K562 (cell line): Measurements from ENCODE around the gene CEACAM21. TPM values are rescaled to one million over a fixed set of nuclear protein-coding genes. Genes with fewer than 3 reads are reported as not detected.

Experiments used
- ATAC-seq: fragments of 200-7000 bp; cut with Tn5 transposase; 3 replicates; pipeline ENCODE4 v1.9.1; 2020; ENCODE audit warnings: moderate library complexity
- BruUV-seq: library from RNA; stranded (reverse); fragments of 400-500 nt; replicated peaks from 2 replicates; lab custom pipeline; 2021; lab: Mats Ljungman, UMichigan
- CTCF ChIA-PET: fragments of 300-600 bp; formaldehyde crosslinking; extraction: SDS; loops from one replicate; lab custom pipeline; 2021; ENCODE audit warnings: low intra/inter-chr PET ratio; lab: Yijun Ruan, JAX
- POLR2A ChIA-PET: fragments of 300-600, 350-650 bp; sonication (Branson Sonifier 250); formaldehyde crosslinking; extraction: SDS; loops from one replicate; lab custom pipeline; 2021; ENCODE audit warnings: antibody characterized with exemption, inconsistent platforms; lab: Yijun Ruan, JAX
- DNase-seq, 4 experiments: peaks; one replicate each; pipeline versions ENCODE4 v3.0.0 to v3.0.0-alpha.2; 2011 to 2018; ENCODE audit warnings: low spot score in 3 of 4, mixed read lengths in 3 of 4; ENCODE audit errors: extremely low read depth in 1 of 4
- FAIRE-seq: peaks from 2 replicates; lab custom pipeline; 2011; peaks lifted over from hg19 to GRCh38; lab: Jason Lieb, UNC
- H2AFZ ChIP-seq: 2 replicates; pipeline ENCODE4 v1.6.0; 2011; ENCODE audit warnings: low read depth, low read length, control low read depth, inconsistent platforms
- H3K27ac ChIP-seq: fragments of 200-600 bp; 3 replicates; pipeline ENCODE4 v1.8.0; 2011; ENCODE audit warnings: low read depth, mild to moderate bottlenecking, control low read depth, inconsistent platforms, low read length, moderate library complexity, mixed read lengths; ENCODE audit errors: extremely low read depth
- H3K27me3 ChIP-seq, 2 experiments: fragments of 300-600 bp in 1 of 2; 2 replicates in 1 of 2; 3 replicates in 1 of 2; pipeline versions ENCODE4 v1.6.0 to v1.8.0; 2011; ENCODE audit warnings: inconsistent platforms in 2 of 2, low read length in 2 of 2, mild to moderate bottlenecking in 1 of 2, mixed read lengths in 1 of 2, moderate library complexity in 1 of 2; ENCODE audit not compliant: control insufficient read depth in 2 of 2, insufficient read depth in 2 of 2
- H3K36me3 ChIP-seq: fragments of 300-600 bp; 3 replicates; pipeline ENCODE4 v1.8.0; 2011; ENCODE audit warnings: mild to moderate bottlenecking, low read length, inconsistent platforms; ENCODE audit not compliant: control insufficient read depth, insufficient read depth
- H3K4me1 ChIP-seq, 2 experiments: fragments of 200-600 bp in 1 of 2; replicated peaks in 1 of 2; 2 replicates in 1 of 2; 3 replicates in 1 of 2; pipeline versions ENCODE4 v1.5.1 to v1.8.0; 2011; ENCODE audit warnings: inconsistent platforms in 2 of 2, low read length in 2 of 2, mild to moderate bottlenecking in 1 of 2, mixed read lengths in 1 of 2, moderate library complexity in 1 of 2; ENCODE audit not compliant: control insufficient read depth in 2 of 2, insufficient read depth in 2 of 2
- H3K4me2 ChIP-seq: 2 replicates; pipeline ENCODE4 v1.6.1; 2011; ENCODE audit warnings: low read length, control low read depth, inconsistent platforms, mixed read lengths; ENCODE audit not compliant: insufficient read depth
- H3K4me3 ChIP-seq: fragments of 200-600 bp; sonication (generic), shearing (Covaris generic); 2 replicates; pipeline ENCODE4 v1.5.1; 2016; ENCODE audit warnings: control low read depth, inconsistent platforms
- H3K79me2 ChIP-seq: fragments of 200-600 bp; 3 replicates; pipeline ENCODE4 v1.8.0; 2011; ENCODE audit warnings: low read length, inconsistent platforms; ENCODE audit not compliant: control insufficient read depth, insufficient read depth
- H3K9ac ChIP-seq, 2 experiments: 2 replicates each; pipeline versions ENCODE4 v1.6.0 to v1.6.1; 2011; ENCODE audit warnings: low read depth in 2 of 2, low read length in 2 of 2, control low read depth in 1 of 2, inconsistent platforms in 1 of 2, mild to moderate bottlenecking in 1 of 2, mixed read lengths in 1 of 2; ENCODE audit not compliant: insufficient read depth in 1 of 2
- H3K9me1 ChIP-seq: one replicate; pipeline ENCODE4 v1.6.0; 2011; ENCODE audit warnings: inconsistent platforms, mild to moderate bottlenecking, low read length, moderate library complexity; ENCODE audit not compliant: control insufficient read depth, insufficient read depth
- H3K9me3 ChIP-seq: replicated peaks from 2 replicates; pipeline ENCODE4 v1.5.1; 2011; ENCODE audit warnings: low read depth, low read length, inconsistent platforms; ENCODE audit not compliant: control insufficient read depth, insufficient read depth
- H4K20me1 ChIP-seq: replicated peaks from 2 replicates; pipeline ENCODE4 v1.6.1; 2011; ENCODE audit warnings: low read length, inconsistent platforms, mixed read lengths; ENCODE audit not compliant: control insufficient read depth, insufficient read depth
- CREM ChIP-seq: IDR thresholded peaks from 2 replicates; pipeline ENCODE4 v1.6.1; 2014; ENCODE audit warnings: antibody characterized with exemption, low read depth
- EHMT2 ChIP-seq: fragments of 450-650 bp; IDR thresholded peaks from 2 replicates; pipeline ENCODE4 v1.6.1; 2018; ENCODE audit warnings: antibody characterized with exemption
- FOXK2 ChIP-seq, 2 experiments: fragments of 450-650 bp; IDR thresholded peaks in 1 of 2; conservative IDR thresholded peaks in 1 of 2; 2 replicates each; pipeline ENCODE4 v1.6.1; 2016; ENCODE audit warnings: low read depth in 2 of 2, mild to moderate bottlenecking in 1 of 2
- JUN ChIP-seq, 2 experiments: sonication (generic) in 1 of 2; formaldehyde crosslinking in 1 of 2; IDR thresholded peaks; 2 replicates each; pipeline versions ENCODE4 v1.6.1 to v1.8.0; 2012 to 2022; ENCODE audit warnings: borderline replicate concordance in 2 of 2, mild to moderate bottlenecking in 2 of 2, improper control_type of control experiment in 1 of 2, low read depth in 1 of 2, low read length in 1 of 2, missing genetic modification reagents in 1 of 2
- JUND ChIP-seq, 2 experiments: IDR thresholded peaks; 2 replicates in 1 of 2; 3 replicates in 1 of 2; pipeline ENCODE4 v1.6.1; 2011; ENCODE audit warnings: borderline replicate concordance in 2 of 2, low read depth in 2 of 2, low read length in 2 of 2, improper control_type of control experiment in 1 of 2, missing biosample characterization in 1 of 2, missing genetic modification characterization in 1 of 2, missing genetic modification reagents in 1 of 2
- MNT ChIP-seq, 2 experiments: fragments of 450-650 bp; conservative IDR thresholded peaks; 2 replicates each; pipeline ENCODE4 v1.6.1; 2017; ENCODE audit warnings: mild to moderate bottlenecking in 2 of 2, moderate library complexity in 2 of 2
- NFIC ChIP-seq: fragments of 450-650 bp; IDR thresholded peaks from 2 replicates; pipeline ENCODE4 v1.6.1; 2017; ENCODE audit warnings: mild to moderate bottlenecking, inconsistent platforms
- NFIX ChIP-seq: fragments of 250-450 bp; sonication (Bioruptor Pico); IDR thresholded peaks from 2 replicates; pipeline ENCODE4 v1.4.0; 2020; ENCODE audit warnings: low read depth, mild to moderate bottlenecking, moderate library complexity
- NFYB ChIP-seq: IDR thresholded peaks from 2 replicates; pipeline ENCODE4 v1.6.1; 2011; ENCODE audit warnings: mild to moderate bottlenecking, moderate library complexity; ENCODE audit not compliant: insufficient read length; ENCODE audit errors: extremely low read depth
- RB1 ChIP-seq: fragments of 450-650 bp; IDR thresholded peaks from 2 replicates; pipeline ENCODE4 v1.6.1; 2017; ENCODE audit warnings: low read depth, mild to moderate bottlenecking
- ZNF133 ChIP-seq: fragments of 250-450 bp; sonication (Bioruptor Pico); IDR thresholded peaks from 2 replicates; pipeline ENCODE4 v1.4.0; 2020; ENCODE audit warnings: mild to moderate bottlenecking
- ZNF197 ChIP-seq: fragments of 200-800 bp; sonication (Bioruptor generic); IDR thresholded peaks from 2 replicates; pipeline ENCODE4 v1.6.1; 2016; ENCODE audit warnings: low read depth, missing genetic modification characterization, missing compliant biosample characterization
- ZNF655 ChIP-seq: fragments of 250-450 bp; sonication (Bioruptor Pico); IDR thresholded peaks from 2 replicates; pipeline ENCODE4 v1.5.0; 2021
- WGBS: fragments of 100-300 bp; shearing (Covaris generic); methylation state at CpG from one replicate; pipeline ENCODE4 v1.1.6; 2016; ENCODE audit warnings: low coverage, mixed read lengths; ENCODE audit not compliant: insufficient coverage; ENCODE audit errors: missing lambda C conversion rate; 5-methylcytosine and 5-hydroxymethylcytosine counted together
- in situ Hi-C: fragments of 300-500 bp; cut with MboI; formaldehyde crosslinking; loops from 4 replicates; pipeline ENCODE4 v1.15.0; 2018; ENCODE audit warnings: inconsistent platforms, mixed read lengths
- intact Hi-C: fragments of 100-400 bp; cut with micrococcal nuclease; formaldehyde crosslinking; loops from 2 replicates; pipeline ENCODE4 v1.14.2; 2022
- polyA plus RNA-seq, 8 experiments: library from polyadenylated mRNA; depleted of rRNA in 4 of 8; stranded (reverse) in 5 of 8; unstranded in 3 of 8; fragments of >200 nt; fragmentation: Nextera tagmentation in 2 of 8; fragmentation: Illumina TruSeq in 1 of 8; extraction: Ambion mirVana in 2 of 8; extraction: Trizol in 1 of 8; gene quantifications; 2 replicates each; pipeline versions ENCODE4 v1.2.1 to v1.2.3, GENCODE V29; 2011 to 2014; ENCODE audit warnings: inconsistent platforms in 1 of 8, missing spikeins in 1 of 8
- total RNA-seq, 7 experiments: library from RNA; depleted of rRNA in 6 of 7; stranded (reverse); fragments of >200 nt in 6 of 7; fragmentation: Illumina TruSeq in 2 of 7; extraction: Trizol in 2 of 7; gene quantifications; 2 replicates each; pipeline versions ENCODE4 v1.2.1 to v1.2.3, GENCODE V29; 2011 to 2021; ENCODE audit warnings: low replicate concordance in 1 of 7

CEACAM21 gene
- total and polyA plus RNA-seq, 9 of the 15 experiments (the other 6 are each of a cell fraction or from before 2014, with no cell fraction given) = 0.06 to 0.40 (median 0.18) TPM; not detected in 1

GRCh38 chr19:41591951-41592562 lies 16.1 kb downstream of the CEACAM21 start (continued):
- no peak for TF ChIP-seq MNT (conservative IDR thresholded peaks at IDR 0.05)
- TF ChIP-seq JUN (IDR thresholded peaks at IDR 0.05; ENCODE audit: borderline replicate concordance, low read depth, low read length) = no peak
- no peak for TF ChIP-seq JUN (CRISPR knock-in tag; IDR thresholded peaks at IDR 0.05; ENCODE audit: borderline replicate concordance)

GRCh38 chr19:41595258-41595889 lies 19.4 kb downstream of the CEACAM21 start:
- 2% methylated on average over 4 of the region's 4 CpGs for WGBS
- in situ Hi-C loops (no loop called here), intact Hi-C loops (no loop called here)
- H3K27ac ChIP-seq = no peak overlapping the region
- ChIA-PET POLR2A (no interaction called here), CTCF (interaction anchor here (0.7 to 2.8 kb wide), 6 partner anchors 24 to 160 kb away, joined by 3 to 8 read pairs (median 4); no protein-coding TSS in a partner anchor)
- no peak overlapping the region for H2AFZ ChIP-seq
- FAIRE-seq = peak; percentile 97
- H3K9me3 ChIP-seq = no peaks in the 10 kb centered on the region
- H3K36me3 ChIP-seq = no peaks in the 10 kb centered on the region
- ATAC-seq = peak; percentile 89
- no peak overlapping the region for H3K9ac ChIP-seq
- peak; percentile 48 to 80 (median 58) for DNase-seq
- H3K4me3 ChIP-seq = no peak overlapping the region
- H3K27me3 ChIP-seq = no peaks in the 10 kb centered on the region
- no peaks in the 10 kb centered on the region for H3K4me1 ChIP-seq
- H3K4me2 ChIP-seq = no peak overlapping the region
- BruUV-seq = no TSS peak
- no peaks in the 10 kb centered on the region for H4K20me1 ChIP-seq
- H3K9me1 ChIP-seq = no peaks in the 10 kb centered on the region
- no peaks in the 10 kb centered on the region for H3K79me2 ChIP-seq
- TF ChIP-seq RB1 (peak; percentile 41; the same call in 1 of the 2 replicates), NFIC (peak; percentile 97), JUND (IDR thresholded peaks at IDR 0.05; ENCODE audit: borderline replicate concordance, low read depth, low read length) (peak; percentile 62), JUND (tag; IDR thresholded peaks at IDR 0.05; ENCODE audit: borderline replicate concordance, low read depth, low read length) (no peak), NFIX (CRISPR knock-in tag) (peak; percentile 21; the same call in 1 of the 2 replicates), EHMT2 (peak; percentile 25; the same call in 1 of the 2 replicates), ZNF655 (CRISPR knock-in tag) (no peak), CREM (peak; percentile 25; the same call in 1 of the 2 replicates), FOXK2 (conservative IDR thresholded peaks at IDR 0.05 in 1 of 2, IDR thresholded peaks at IDR 0.05 in 1 of 2; ENCODE audit: low read depth in 2 of 2) (peak; percentile 21 to 56; a peak in 2 of 4 replicates), ZNF133 (CRISPR knock-in tag) (no peak), NFYB (no peak), ZNF197 (CRISPR knock-in tag) (peak; percentile 41; the same call in 1 of the 2 replicates)
